BLaER1 (cell line): Measurements from ENCODE around the gene HCFC1.

Experiments used
- H3K27ac ChIP-seq: shearing (Covaris generic); formaldehyde crosslinking; 2 replicates; pipeline ENCODE4 v1.8.1; 2022
- H3K27me3 ChIP-seq: shearing (Covaris generic); formaldehyde crosslinking; 2 replicates; pipeline ENCODE4 v1.8.1; 2022
- H3K36me3 ChIP-seq: shearing (Covaris generic); formaldehyde crosslinking; 2 replicates; pipeline ENCODE4 v1.8.1; 2022
- H3K4me1 ChIP-seq: shearing (Covaris generic); formaldehyde crosslinking; 2 replicates; pipeline ENCODE4 v1.8.1; 2022
- H3K4me2 ChIP-seq: shearing (Covaris generic); formaldehyde crosslinking; 2 replicates; pipeline ENCODE4 v1.8.1; 2022
- H3K4me3 ChIP-seq: shearing (Covaris generic); formaldehyde crosslinking; 2 replicates; pipeline ENCODE4 v1.8.1; 2022
- H3K9ac ChIP-seq: shearing (Covaris generic); formaldehyde crosslinking; 2 replicates; pipeline ENCODE4 v1.8.1; 2022
- H3K9me3 ChIP-seq: shearing (Covaris generic); formaldehyde crosslinking; 2 replicates; pipeline ENCODE4 v1.8.1; 2022
- H4K20me1 ChIP-seq: shearing (Covaris generic); formaldehyde crosslinking; 2 replicates; pipeline ENCODE4 v1.8.1; 2022
- Cebpa-rat ChIP-seq: shearing (Covaris generic); IDR thresholded peaks from 2 replicates; pipeline ENCODE4 v1.8.1; 2022

Gene HCFC1

DNA sequence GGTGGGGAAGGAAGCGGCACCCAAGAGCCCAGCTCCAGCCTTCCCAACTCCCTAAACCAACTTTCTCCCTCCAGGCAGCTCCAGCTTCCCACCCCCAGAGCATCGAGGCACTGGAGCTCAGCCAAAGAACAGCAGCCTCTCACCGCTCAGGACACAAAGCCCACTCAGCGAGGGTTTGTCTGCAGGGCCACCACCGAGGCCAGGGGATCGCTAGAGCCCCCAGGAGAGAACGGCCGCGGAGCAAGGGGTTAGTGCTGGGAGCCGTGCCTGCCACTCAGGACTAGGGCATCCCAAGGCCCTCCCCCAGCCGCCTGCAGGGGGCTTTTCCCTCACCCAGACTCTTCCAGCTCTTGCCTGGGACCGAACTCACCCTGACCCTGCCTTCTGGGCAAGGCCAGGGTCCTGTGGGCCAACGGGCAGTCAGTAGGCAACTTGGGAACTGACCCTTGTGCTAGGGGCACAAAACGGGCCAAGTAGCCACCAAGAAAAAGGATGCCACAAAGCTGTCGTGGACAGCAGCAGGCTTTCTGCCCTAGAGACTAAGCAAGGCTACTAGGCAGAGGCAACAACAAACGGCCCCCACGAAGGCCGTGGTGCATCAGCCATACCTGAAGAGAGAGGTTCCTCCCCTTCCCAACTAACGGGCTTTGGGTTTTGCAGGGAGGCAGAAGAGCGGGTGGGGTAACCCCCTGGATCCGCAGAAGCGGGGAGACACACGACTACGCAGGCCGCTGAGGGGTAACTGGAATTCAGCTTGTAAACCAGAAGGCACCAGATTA, 2.3 kb downstream of the HCFC1 start:
- Histone ChIP-seq H3K4me1 (peaks cover 71% of the 10 kb centered on the region), H3K27ac (peak overlapping the region; percentile 92), H3K4me3 (peak overlapping the region; percentile 95), H3K27me3 (peaks cover 71% of the 10 kb centered on the region), H3K9ac (peak overlapping the region; percentile 93), H3K36me3 (peaks cover 8% of the 10 kb centered on the region), H3K9me3 (no peaks in the 10 kb centered on the region), H4K20me1 (peaks cover 89% of the 10 kb centered on the region), H3K4me2 (peak overlapping the region; percentile 93)
- TF ChIP-seq Cebpa-rat = no peak

DNA sequence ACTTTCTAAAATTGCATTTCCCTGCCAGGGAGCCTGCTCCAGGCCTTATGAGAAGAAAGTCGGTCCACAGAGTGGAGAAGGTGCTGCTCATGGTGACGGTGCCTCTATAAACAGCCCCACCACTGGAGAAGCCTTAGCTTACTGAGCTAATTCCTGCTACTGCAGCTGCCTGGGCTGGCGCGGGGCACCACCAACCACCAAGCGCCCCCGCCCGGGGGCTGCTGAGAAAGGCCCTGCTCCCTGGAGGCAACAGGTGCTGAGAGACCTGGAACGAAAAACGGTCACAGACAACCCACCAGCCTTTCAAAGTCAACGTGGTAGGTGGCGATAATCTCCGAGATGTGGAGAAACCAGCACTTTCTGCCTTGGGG, 2.9 kb downstream of the HCFC1 start:
- Histone ChIP-seq H4K20me1 (peaks cover 89% of the 10 kb centered on the region), H3K4me1 (peaks cover 66% of the 10 kb centered on the region), H3K9ac (peak overlapping the region; percentile 93), H3K4me3 (peak overlapping the region; percentile 95), H3K27me3 (peaks cover 71% of the 10 kb centered on the region), H3K27ac (peak overlapping the region; percentile 92), H3K9me3 (no peaks in the 10 kb centered on the region), H3K4me2 (peak overlapping the region; percentile 93), H3K36me3 (peaks cover 14% of the 10 kb centered on the region)
- no peak for TF ChIP-seq Cebpa-rat

DNA sequence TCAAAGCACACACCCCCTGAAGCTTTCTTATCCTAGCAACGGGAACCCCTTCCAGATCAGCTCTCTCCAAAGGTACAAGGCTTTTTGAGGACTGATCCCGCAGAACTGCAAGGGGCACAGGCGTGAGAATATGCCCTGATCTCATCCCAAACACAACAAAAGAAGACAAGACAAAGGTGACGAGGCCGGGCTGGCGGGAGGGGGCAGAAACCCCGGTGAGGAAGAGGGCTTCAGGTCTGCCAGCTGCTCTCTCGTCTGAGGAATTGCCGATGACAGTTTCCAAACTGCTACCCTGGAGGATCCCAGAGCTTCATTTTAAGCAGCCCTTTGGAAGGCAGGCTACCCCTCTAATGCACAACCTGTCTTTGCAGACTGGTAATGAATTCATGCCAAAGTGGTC, 3.4 kb downstream of the HCFC1 start:
- Histone ChIP-seq H3K9me3 (no peaks in the 10 kb centered on the region), H3K27ac (peak overlapping the region; percentile 92), H3K4me2 (peak overlapping the region; percentile 93), H4K20me1 (peaks cover 89% of the 10 kb centered on the region), H3K27me3 (peaks cover 71% of the 10 kb centered on the region), H3K4me3 (peak overlapping the region; percentile 95), H3K4me1 (peaks cover 62% of the 10 kb centered on the region), H3K36me3 (peaks cover 19% of the 10 kb centered on the region), H3K9ac (peak overlapping the region; percentile 93)
- no peak for TF ChIP-seq Cebpa-rat

DNA sequence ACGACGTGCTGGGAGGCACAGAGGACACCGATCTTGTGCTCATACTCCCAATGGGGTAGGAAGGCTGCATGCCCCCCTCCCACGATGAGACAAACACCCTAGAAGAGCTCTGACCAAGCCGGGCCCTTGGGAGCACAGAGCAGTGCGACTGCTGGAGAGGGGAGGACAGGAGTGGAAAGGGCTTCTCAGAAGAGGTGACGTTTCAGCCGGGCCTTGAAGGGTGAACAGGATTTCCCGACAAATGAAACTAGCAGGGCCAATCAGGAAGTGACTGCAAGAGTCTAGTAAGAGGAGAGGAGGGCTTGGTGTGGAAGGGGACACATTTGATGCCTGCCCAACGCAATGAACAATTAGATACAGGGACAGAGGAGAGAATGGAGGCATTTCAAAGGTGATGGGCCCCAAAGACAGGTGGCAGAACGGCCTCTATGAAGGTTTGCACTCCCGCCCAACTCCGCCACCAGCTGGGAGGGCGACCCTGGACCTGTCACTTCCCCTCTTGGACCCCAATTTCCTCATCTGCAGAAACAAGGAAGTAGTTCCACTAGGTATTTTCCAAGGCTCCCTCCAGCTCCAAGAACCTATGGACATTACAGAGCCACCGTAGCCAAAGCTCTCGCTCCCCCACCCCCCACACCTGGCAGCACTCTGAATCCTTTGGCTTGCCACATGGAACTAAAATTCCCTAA, 3.9 kb downstream of the HCFC1 start:
- peak overlapping the region; percentile 93 for H3K4me2 ChIP-seq
- peaks cover 25% of the 10 kb centered on the region for H3K36me3 ChIP-seq
- peak overlapping the region; percentile 92 for H3K27ac ChIP-seq
- peaks cover 72% of the 10 kb centered on the region for H3K27me3 ChIP-seq
- H3K4me3 ChIP-seq = peak overlapping the region; percentile 95
- H4K20me1 ChIP-seq = peaks cover 89% of the 10 kb centered on the region
- H3K9me3 ChIP-seq = no peaks in the 10 kb centered on the region
- no peak for TF ChIP-seq Cebpa-rat
- peaks cover 56% of the 10 kb centered on the region for H3K4me1 ChIP-seq
- H3K9ac ChIP-seq = peak overlapping the region; percentile 93

DNA sequence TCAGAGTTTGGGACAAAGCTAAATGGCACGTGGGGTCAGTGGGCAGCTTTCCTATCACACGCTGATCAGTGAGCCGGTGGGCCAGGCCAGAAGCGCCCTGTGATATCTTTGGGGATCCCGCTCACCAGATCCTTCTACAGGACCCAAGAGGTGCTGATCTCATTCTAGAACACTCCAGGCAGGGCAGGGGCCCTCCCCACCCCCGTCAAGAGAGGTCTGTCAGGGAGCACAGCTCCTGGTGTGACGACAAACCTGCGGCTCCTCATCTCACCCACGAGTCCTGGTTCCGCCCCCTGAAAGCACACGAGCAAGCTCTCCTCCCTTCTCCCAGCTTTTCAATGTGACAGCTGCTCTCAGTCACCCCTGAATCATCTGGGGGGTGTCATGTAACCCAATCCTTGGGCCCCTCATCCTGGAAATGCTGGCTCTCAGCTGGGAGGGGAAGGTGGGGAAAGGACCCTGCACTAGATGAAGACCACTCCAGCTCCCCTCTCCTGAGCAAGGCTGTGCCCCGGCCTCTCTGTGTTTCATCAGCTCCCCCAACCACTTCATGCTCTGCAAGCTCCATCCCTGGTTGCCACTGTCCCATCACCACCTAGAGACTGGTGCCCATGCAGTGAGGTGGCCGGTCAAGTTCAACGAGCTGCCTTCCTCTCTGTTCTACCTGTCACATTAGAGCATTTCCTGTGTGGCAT, 4.6 kb downstream of the HCFC1 start:
- Histone ChIP-seq H3K4me2 (peak overlapping the region; percentile 93), H3K27ac (peak overlapping the region; percentile 92), H3K4me1 (peaks cover 56% of the 10 kb centered on the region), H3K4me3 (peak overlapping the region; percentile 95), H3K9me3 (no peaks in the 10 kb centered on the region), H3K36me3 (peaks cover 32% of the 10 kb centered on the region), H4K20me1 (peaks cover 89% of the 10 kb centered on the region), H3K9ac (peak overlapping the region; percentile 93), H3K27me3 (peaks cover 78% of the 10 kb centered on the region)
- no peak for TF ChIP-seq Cebpa-rat

DNA sequence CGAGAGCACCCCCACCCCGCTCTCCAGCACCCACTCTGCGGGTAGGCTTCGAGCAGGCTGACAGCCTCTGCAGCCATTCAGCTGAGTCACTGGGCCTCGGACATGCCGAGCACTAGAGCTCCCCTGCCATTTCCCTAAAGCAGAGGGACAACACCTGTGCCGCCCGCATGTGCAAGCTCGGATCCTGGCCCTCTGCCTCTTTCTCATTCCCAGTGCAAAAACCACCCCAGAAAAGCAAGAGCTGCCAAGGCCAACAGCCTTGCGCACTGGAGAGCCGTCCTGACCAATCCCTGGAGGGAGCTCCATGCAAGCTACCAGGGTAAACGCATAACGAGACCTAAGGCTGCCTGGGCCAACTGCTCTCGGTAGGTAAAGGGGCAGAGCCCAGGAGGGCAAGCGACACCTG, 5.3 kb downstream of the HCFC1 start:
- Histone ChIP-seq H3K36me3 (peaks cover 39% of the 10 kb centered on the region), H3K9me3 (no peaks in the 10 kb centered on the region), H3K4me3 (peak overlapping the region; percentile 95; the same call in 1 of the 2 replicates), H4K20me1 (peaks cover 89% of the 10 kb centered on the region), H3K4me1 (peaks cover 56% of the 10 kb centered on the region), H3K27ac (peak overlapping the region; percentile 92), H3K27me3 (peaks cover 78% of the 10 kb centered on the region), H3K4me2 (peak overlapping the region; percentile 93), H3K9ac (peak overlapping the region; percentile 93)
- no peak for TF ChIP-seq Cebpa-rat

DNA sequence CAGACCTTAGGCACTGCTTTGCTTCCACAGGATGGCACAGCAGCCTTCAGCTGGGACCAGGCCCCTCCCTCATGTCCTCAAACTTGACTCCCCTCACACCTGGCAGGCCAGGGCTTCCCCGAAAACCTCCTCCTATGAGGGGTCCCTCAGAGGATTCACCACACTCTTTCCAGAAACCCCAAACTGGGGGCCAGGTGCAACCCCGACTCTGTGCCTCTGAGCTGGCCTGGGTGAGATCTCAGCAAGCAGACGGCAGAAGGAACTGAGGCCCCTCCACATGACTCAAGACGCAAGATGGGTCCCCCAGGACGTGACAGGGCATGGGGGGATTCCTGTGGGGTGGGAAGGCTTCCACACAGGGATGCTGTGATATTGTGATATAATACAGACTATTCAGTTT, 6.2 kb downstream of the HCFC1 start:
- Histone ChIP-seq H3K4me1 (peaks cover 56% of the 10 kb centered on the region), H3K4me3 (0 out of 2 replicates have a peak overlapping the region, but pooled peaks have one; percentile 95), H3K27me3 (peaks cover 78% of the 10 kb centered on the region), H3K36me3 (peaks cover 47% of the 10 kb centered on the region), H3K27ac (peak overlapping the region; percentile 92), H3K4me2 (peak overlapping the region; percentile 93), H3K9me3 (no peaks in the 10 kb centered on the region), H4K20me1 (peaks cover 96% of the 10 kb centered on the region), H3K9ac (0 out of 2 replicates have a peak overlapping the region, but pooled peaks have one; percentile 24)
- no peak for TF ChIP-seq Cebpa-rat

DNA sequence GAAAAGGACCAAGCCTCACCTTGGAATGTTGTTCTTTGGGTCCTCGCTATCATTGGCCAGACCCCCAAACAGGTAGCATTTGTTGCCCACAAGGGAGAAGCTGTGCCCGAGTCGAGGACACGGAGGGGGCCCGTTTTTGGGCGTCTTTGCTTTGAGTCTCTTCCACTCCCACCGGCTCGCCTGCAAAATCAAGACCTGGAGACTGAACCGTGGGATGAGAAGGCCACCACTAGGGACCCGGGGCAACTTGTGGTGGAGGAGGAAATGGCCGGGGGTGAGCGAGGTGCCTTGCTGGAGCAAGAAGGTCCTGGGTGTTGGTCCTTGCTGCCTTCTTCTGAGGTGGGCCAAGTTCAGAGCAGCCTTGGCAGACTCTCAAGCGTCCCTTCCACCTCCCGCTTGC, 7.5 kb downstream of the HCFC1 start:
- Histone ChIP-seq H3K9me3 (no peaks in the 10 kb centered on the region), H3K27ac (no peak overlapping the region), H3K36me3 (peaks cover 60% of the 10 kb centered on the region), H3K27me3 (peaks cover 70% of the 10 kb centered on the region), H3K4me3 (no peak overlapping the region), H3K9ac (no peak overlapping the region), H3K4me2 (no peak overlapping the region), H4K20me1 (peaks cover 100% of the 10 kb centered on the region), H3K4me1 (peaks cover 49% of the 10 kb centered on the region)
- TF ChIP-seq Cebpa-rat = no peak

DNA sequence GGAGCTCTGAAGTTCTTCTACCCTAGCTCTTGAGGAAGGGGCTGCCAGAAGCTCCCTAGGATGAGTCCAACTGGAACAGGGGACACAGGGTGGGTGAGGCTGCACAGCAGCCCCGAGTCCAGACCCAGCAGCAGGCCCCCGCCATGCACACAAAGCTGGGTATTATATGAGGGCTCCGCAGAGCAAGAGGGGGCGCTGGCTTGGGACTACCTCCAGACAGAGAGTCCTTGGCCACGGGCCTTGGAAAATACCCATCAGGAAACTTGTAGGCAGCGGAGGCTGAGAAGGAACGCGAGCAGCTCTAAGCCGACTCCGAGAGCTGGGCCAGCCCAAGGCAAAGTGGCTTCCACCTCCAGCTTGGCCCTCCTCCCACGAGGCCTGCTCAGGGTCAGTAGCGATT, 8.1 kb downstream of the HCFC1 start:
- Histone ChIP-seq H4K20me1 (peaks cover 100% of the 10 kb centered on the region), H3K27ac (no peak overlapping the region), H3K27me3 (peaks cover 64% of the 10 kb centered on the region), H3K9me3 (no peaks in the 10 kb centered on the region), H3K9ac (no peak overlapping the region), H3K36me3 (peaks cover 66% of the 10 kb centered on the region), H3K4me1 (peaks cover 44% of the 10 kb centered on the region), H3K4me2 (no peak overlapping the region), H3K4me3 (no peak overlapping the region)
- no peak for TF ChIP-seq Cebpa-rat
